K562 (cell line): ENCODE measurements around the gene RABEPK. TPM values are rescaled to one million over a fixed set of nuclear protein-coding genes. Genes with fewer than 3 reads are reported as not detected.
A peak's percentile ranks its signal among the peaks of the same experiment; 100 is the strongest.

ENCODE experiments used
- BRD4 ChIP-seq: fragments of 200-600 bp; sonication (generic); IDR thresholded peaks from 2 replicates; pipeline ENCODE4 v1.6.1; 2017; ENCODE audit warnings: inconsistent platforms
- HNRNPUL1 ChIP-seq: fragments of 200-400 bp; formaldehyde crosslinking; IDR thresholded peaks from 2 replicates; pipeline ENCODE4 v1.6.1; 2017; ENCODE audit warnings: low read length
- KLF13 ChIP-seq: fragments of 450-650 bp; IDR thresholded peaks from 2 replicates; pipeline ENCODE4 v1.6.1; 2016; ENCODE audit warnings: missing genetic modification characterization, low read depth, mild to moderate bottlenecking, missing compliant biosample characterization, moderate library complexity, borderline replicate concordance
- PHB ChIP-seq: fragments of 250-450 bp; sonication (Bioruptor Pico); IDR thresholded peaks from 2 replicates; pipeline ENCODE4 v1.5.0; 2021
- PML ChIP-seq: IDR thresholded peaks from 2 replicates; pipeline ENCODE4 v1.6.1; 2012; ENCODE audit warnings: low read length, inconsistent platforms
- POLR2A ChIP-seq: fragments of 450-650 bp; conservative IDR thresholded peaks from 2 replicates; pipeline ENCODE4 v1.6.1; 2016
- SMARCA5 ChIP-seq: fragments of 450-650 bp; IDR thresholded peaks from 2 replicates; pipeline ENCODE4 v1.6.1; 2016
- SP1 ChIP-seq: sonication (generic); formaldehyde crosslinking; IDR thresholded peaks from 2 replicates; pipeline ENCODE4 v1.8.1; 2022; ENCODE audit warnings: mild to moderate bottlenecking, missing genetic modification reagents
- TCFL5 ChIP-seq: fragments of 250-450 bp; sonication (Bioruptor Pico); conservative IDR thresholded peaks from 2 replicates; pipeline ENCODE4 v1.6.1; 2021; ENCODE audit warnings: mild to moderate bottlenecking, moderate library complexity, matching md5 sums
- XRCC5 ChIP-seq: fragments of 200-400 bp; formaldehyde crosslinking; IDR thresholded peaks from 2 replicates; pipeline ENCODE4 v1.6.1; 2017; ENCODE audit warnings: low read depth, mild to moderate bottlenecking, low read length
- ZNF707 ChIP-seq: fragments of 250-450 bp; sonication (Bioruptor Pico); conservative IDR thresholded peaks from 2 replicates; pipeline ENCODE4 v1.8.0; 2022; ENCODE audit warnings: inconsistent platforms, mild to moderate bottlenecking, moderate library complexity
- polyA plus RNA-seq, 8 experiments: library from polyadenylated mRNA; depleted of rRNA in 4 of 8; stranded (reverse) in 5 of 8; unstranded in 3 of 8; fragments of >200 nt; fragmentation: Nextera tagmentation in 2 of 8; fragmentation: Illumina TruSeq in 1 of 8; extraction: Ambion mirVana in 2 of 8; extraction: Trizol in 1 of 8; gene quantifications; 2 replicates each; pipeline versions ENCODE4 v1.2.1 to v1.2.3, GENCODE V29; 2011 to 2014; ENCODE audit warnings: inconsistent platforms in 1 of 8, missing spikeins in 1 of 8
- total RNA-seq, 7 experiments: library from RNA; depleted of rRNA in 6 of 7; stranded (reverse); fragments of >200 nt in 6 of 7; fragmentation: Illumina TruSeq in 2 of 7; extraction: Trizol in 2 of 7; gene quantifications; 2 replicates each; pipeline versions ENCODE4 v1.2.1 to v1.2.3, GENCODE V29; 2011 to 2021; ENCODE audit warnings: low replicate concordance in 1 of 7
- TF ChIP-seq, protein P1 (sequence below): fragments of 250-450 bp; sonication (Bioruptor Pico); IDR thresholded peaks from 2 replicates; pipeline ENCODE4 v1.4.0; 2020; ENCODE audit warnings: mild to moderate bottlenecking, moderate library complexity, borderline replicate concordance
- TF ChIP-seq, protein P2 (sequence below): sonication (generic); formaldehyde crosslinking; IDR thresholded peaks from 2 replicates; pipeline ENCODE4 v1.8.0; 2022; ENCODE audit warnings: mild to moderate bottlenecking, missing genetic modification reagents
- TF ChIP-seq, protein P3 (sequence below): sonication (generic); formaldehyde crosslinking; IDR thresholded peaks from 2 replicates; pipeline ENCODE4 v1.8.1; 2023; ENCODE audit warnings: mild to moderate bottlenecking, missing genetic modification reagents

The RABEPK gene
- total and polyA plus RNA-seq, 9 of the 15 experiments (the other 6 are each of a cell fraction or from before 2014, with no cell fraction given) = 38.3 to 113 (median 52.8) TPM

DNA sequence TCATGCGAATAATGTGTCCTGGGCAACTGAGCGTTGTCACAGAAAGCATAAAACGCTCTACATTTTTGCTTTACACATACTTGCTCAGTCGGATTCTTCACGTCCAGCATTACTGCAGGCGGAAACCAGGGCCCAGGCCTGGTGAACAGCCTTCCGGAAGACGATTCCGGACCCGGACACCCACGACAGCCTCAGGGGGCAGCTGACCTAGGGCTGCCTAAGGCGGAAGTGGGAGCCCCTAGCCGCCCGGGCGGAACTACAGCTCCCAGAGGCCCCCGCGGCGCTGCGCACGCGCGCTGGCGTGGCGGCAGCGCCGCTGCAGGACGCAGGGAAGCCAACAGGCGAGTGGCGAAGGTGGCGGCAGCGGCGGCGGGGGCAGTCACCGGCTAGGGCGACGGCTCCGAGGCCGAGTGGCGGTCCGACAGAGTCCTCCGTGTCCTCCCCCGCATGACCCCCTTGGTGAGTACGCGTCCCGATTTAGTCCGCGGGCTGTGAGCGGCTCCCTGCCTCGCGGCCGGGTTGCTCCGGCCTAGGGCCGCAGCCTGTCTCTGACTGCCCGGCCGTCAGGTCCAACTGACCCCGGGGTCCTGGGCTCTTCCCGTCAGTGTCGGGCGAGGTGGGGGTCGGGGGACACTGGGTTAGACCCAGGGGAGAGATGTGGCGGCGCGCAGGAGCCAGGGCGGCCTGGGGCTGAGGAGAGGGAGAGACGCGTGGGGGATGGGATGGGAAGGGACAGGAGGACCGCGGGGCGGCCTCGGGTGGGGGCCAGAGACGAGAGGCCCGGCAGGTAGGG lies 61.4 kb downstream of the RABEPK start, which contains the start of gene GAPVD1 (continued):
- TF ChIP-seq, protein P1, sequence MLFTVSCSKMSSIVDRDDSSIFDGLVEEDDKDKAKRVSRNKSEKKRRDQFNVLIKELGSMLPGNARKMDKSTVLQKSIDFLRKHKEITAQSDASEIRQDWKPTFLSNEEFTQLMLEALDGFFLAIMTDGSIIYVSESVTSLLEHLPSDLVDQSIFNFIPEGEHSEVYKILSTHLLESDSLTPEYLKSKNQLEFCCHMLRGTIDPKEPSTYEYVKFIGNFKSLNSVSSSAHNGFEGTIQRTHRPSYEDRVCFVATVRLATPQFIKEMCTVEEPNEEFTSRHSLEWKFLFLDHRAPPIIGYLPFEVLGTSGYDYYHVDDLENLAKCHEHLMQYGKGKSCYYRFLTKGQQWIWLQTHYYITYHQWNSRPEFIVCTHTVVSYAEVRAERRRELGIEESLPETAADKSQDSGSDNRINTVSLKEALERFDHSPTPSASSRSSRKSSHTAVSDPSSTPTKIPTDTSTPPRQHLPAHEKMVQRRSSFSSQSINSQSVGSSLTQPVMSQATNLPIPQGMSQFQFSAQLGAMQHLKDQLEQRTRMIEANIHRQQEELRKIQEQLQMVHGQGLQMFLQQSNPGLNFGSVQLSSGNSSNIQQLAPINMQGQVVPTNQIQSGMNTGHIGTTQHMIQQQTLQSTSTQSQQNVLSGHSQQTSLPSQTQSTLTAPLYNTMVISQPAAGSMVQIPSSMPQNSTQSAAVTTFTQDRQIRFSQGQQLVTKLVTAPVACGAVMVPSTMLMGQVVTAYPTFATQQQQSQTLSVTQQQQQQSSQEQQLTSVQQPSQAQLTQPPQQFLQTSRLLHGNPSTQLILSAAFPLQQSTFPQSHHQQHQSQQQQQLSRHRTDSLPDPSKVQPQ (CRISPR knock-in tag) = no peak
- TF ChIP-seq, protein P2, sequence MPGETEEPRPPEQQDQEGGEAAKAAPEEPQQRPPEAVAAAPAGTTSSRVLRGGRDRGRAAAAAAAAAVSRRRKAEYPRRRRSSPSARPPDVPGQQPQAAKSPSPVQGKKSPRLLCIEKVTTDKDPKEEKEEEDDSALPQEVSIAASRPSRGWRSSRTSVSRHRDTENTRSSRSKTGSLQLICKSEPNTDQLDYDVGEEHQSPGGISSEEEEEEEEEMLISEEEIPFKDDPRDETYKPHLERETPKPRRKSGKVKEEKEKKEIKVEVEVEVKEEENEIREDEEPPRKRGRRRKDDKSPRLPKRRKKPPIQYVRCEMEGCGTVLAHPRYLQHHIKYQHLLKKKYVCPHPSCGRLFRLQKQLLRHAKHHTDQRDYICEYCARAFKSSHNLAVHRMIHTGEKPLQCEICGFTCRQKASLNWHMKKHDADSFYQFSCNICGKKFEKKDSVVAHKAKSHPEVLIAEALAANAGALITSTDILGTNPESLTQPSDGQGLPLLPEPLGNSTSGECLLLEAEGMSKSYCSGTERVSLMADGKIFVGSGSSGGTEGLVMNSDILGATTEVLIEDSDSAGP (CRISPR knock-in tag) = no peak
- no peak for TF ChIP-seq ZNF707 (CRISPR knock-in tag)
- TF ChIP-seq XRCC5 = peak; percentile 40; the same call in 1 of the 2 replicates
- TF ChIP-seq, protein P3, sequence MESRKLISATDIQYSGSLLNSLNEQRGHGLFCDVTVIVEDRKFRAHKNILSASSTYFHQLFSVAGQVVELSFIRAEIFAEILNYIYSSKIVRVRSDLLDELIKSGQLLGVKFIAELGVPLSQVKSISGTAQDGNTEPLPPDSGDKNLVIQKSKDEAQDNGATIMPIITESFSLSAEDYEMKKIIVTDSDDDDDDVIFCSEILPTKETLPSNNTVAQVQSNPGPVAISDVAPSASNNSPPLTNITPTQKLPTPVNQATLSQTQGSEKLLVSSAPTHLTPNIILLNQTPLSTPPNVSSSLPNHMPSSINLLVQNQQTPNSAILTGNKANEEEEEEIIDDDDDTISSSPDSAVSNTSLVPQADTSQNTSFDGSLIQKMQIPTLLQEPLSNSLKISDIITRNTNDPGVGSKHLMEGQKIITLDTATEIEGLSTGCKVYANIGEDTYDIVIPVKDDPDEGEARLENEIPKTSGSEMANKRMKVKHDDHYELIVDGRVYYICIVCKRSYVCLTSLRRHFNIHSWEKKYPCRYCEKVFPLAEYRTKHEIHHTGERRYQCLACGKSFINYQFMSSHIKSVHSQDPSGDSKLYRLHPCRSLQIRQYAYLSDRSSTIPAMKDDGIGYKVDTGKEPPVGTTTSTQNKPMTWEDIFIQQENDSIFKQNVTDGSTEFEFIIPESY (CRISPR knock-in tag) = no peak
- TF ChIP-seq TCFL5 (CRISPR knock-in tag) = no peak
- no peak for TF ChIP-seq HNRNPUL1
- no peak for TF ChIP-seq KLF13 (tag)
- no peak for TF ChIP-seq PHB (CRISPR knock-in tag)
- TF ChIP-seq PML = peak; percentile 57
- peak; percentile 80 for TF ChIP-seq SMARCA5
- TF ChIP-seq SP1 (CRISPR knock-in tag) = peak; percentile 25; the same call in 1 of the 2 replicates
- TF ChIP-seq POLR2A = peak; percentile 90
- peak; percentile 36; the same call in 1 of the 2 replicates for TF ChIP-seq BRD4
